Bone marrow (tissue), 2 donors: ENCODE measurements around the gene PDE12.

Source experiments
- DNase-seq, 2 donors: peaks; one replicate each; lab custom pipeline; 2025; lab: John Stamatoyannopoulos, UW

Gene PDE12, protein sequence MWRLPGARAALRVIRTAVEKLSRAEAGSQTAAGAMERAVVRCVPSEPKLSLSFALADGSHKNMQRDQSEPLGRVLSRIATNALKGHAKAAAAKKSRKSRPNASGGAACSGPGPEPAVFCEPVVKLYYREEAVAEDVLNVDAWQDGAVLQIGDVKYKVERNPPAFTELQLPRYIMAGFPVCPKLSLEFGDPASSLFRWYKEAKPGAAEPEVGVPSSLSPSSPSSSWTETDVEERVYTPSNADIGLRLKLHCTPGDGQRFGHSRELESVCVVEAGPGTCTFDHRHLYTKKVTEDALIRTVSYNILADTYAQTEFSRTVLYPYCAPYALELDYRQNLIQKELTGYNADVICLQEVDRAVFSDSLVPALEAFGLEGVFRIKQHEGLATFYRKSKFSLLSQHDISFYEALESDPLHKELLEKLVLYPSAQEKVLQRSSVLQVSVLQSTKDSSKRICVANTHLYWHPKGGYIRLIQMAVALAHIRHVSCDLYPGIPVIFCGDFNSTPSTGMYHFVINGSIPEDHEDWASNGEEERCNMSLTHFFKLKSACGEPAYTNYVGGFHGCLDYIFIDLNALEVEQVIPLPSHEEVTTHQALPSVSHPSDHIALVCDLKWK

DNA sequence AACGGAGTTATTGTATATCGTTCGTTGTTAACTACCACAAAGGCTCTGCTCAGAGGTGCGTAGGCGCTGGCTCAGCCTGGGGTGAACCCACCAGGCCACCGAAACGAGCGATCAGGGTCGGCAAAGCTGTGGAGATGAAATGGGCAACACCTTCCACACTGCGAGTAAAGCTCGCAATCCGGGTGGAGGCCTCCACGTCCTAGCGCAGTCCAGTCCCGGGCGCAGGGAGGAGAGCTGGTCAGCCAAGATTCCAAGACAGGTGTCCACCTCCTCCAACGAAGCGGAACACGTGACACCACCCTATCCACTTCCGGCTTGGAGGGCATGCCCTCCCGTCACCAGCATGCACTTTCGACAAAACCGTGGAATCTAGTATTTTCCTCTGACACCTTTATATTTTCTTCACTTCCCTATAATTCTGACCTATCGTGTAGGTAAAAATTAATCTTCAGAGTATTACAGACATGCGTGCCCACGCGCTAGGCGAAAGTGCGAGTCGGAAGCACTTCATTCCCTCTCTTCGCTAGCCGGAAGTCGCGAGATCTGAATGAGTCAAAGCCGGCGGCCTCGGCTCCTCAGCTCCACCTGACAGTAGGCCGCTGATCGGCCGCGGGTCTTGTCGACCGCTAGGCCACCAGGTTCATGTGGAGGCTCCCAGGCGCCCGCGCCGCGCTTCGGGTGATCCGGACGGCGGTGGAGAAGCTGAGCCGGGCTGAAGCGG, at the start of gene PDE12:
Gene PDE12 (plus strand): TSS at position 537 of the 721 bp plus-strand sequence. CDS start 106 bp downstream, at position 643.
- peak; percentile 77 to 83 for DNase-seq

DNA sequence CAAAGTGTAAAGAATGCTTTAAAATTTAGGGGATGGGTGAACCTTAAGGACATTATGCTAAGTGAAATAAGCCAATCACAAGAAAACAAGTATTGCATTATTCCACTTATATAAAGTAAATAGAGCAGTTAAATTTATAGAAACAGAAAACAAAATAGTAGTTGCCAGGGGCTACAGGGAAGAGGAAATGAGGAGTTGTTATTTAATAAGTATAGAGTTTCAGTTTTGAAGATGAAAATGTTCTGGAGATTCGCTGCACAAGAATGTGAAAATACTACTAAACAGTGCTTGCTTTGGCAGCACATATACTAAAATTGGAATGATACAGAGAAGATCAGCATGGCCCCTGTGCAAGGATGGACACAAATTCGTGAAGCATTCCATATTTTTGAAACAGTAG, 43.9 kb upstream of the PDE12 start:
- no peak for DNase-seq

DNA sequence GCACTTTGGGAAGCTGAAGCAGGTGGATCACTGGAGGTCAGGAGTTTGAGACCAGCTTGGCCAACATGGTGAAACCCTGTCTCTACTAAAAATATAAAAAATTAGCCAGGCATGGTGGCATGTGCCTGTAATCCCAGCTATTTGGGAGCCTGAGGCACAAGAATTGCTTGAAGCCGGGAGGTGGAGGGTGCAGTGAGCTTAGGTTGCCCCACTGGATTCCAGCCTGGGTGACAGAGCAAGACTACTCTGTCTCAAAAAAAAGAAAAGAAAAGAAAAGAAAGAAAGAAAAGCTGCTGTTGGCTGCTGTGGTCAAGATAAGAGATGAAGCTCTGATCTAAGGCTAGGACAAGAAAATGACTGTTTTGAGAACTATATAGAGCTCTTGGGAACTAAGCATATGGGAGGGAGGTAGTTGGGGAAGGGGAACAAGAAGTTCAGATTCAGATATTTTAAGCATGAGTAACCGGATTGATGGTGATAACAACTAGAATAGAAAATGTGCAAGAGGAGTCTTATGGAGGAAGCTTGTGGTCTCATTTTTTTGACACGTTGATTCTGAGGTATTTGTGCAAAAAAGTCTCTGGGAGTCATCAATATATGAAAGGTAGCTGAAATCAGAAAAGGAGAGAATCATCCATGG, 37.7 kb upstream of the PDE12 start:
- DNase-seq = no peak

DNA sequence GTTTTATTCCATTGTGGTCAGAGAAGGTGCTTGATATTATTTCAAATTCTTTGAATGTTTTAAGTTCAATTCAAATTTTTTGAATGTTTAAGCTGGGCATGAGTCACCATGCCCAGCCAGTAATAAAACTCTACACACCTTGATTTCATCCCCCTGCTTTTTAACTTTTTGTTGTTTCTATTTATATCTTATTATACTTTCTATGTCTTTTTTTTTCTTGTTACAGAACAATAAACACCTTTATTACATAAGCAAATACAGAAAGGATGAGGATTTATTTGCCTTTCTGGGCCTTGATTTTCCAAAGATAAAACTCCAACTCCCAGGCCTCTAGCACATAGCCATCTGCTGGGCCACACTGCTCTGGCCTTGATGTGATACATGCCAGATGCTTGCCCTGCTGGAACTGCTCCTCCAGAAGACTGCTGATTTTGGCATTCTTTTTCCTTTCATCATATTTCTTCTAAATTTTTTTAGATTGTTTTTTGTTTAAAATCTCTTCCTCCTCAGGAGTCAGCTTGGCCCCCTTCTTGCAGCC, 25.9 kb upstream of the PDE12 start:
- DNase-seq = no peak

DNA sequence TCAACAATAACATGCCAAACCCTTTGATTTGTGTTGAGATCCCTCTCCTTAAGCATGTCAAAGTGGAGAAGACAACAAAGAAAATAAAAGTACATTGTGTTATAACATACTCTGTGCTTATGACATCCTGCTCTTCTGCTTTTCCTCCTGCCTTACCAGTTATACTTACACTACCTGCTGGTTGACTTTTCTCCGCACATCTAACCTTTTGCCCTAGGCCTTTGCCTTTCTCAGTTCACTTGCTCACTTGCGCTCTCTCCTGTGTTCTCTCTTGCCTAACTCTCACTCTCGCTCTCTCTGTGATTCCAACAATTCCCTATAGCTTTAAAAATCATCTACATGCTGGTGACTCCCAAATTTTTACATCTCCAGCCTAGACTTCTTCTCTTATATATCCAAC, 17.6 kb upstream of the PDE12 start:
- DNase-seq = no peak

DNA sequence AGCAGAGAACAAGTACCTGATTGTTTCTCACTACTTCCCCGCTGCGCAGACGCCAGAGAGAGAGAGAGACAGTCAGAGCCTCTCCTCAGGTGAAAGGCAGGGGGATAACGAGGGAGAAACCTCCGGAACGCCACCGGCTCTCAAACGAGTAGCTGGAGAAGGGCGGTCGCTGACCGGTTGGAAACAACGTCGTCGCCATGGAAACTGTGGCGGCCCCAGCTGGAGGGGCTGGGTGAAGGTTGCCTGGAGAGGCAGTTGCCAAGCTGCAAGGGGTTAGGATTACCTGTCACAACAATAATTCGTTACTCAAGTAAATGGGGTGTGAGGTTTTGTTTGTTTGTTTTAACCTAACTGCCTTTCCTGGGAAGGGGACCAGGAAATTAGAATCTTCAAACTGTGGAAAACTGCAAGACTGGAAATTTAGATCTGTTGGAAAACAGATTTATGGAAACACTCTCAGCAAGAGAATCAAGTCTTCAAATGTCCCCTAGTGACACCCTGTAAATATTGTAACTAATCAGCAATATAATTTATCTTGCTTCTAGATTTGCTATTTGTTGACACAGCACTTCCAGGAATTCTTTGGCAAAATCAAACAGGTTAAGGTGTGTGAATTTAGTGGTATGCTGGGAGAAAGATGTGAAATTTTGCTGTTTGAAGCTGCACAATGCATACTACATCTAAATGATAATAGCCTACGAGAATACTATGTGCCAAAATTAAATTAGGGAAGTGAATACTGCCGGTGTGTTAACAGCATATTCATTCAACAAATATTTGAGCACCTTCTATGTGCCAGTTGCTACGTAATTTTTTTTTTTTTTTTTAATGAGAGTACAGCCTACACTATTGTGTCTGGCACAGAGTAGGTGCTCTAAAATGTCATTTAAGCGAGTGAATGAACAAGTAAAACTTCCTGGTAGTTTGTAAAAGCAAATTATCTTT, 11.6 kb upstream of the PDE12 start, which contains the start of gene DNAH12:
Gene DNAH12 (minus strand): TSS at position 164 of the 945 bp plus-strand sequence. CDS start 1,474 bp downstream, outside the sequence.
- no peak for DNase-seq

DNA sequence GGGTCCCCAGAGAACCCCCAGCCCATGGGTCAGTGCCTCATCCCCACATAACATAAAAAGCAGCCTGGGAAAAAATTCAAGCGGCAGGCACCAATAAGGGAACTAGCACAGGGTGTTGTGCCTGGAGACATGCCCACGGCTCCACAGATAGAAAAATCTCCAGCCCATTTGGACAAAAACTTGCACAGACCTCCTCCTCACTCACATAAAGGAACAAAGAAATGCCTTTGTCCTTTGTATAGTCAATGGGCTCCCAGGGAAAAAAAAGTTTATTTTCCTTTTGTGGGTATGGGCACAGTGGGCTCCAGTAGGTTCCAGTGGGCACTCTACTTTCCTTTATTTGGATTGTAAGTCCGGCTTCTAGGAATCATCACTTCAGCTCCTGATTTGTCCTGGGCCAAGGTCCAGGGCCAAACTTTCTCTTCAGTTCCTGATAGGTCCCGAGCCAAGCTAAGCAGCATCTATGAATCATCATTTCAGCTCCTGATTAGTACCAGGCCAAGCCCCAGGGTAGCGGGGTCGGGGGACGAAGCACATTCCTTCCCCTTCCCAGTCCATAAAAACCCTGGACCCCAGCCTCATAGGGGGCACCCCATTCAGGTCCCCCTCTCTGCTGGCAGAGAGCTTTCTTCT, 10.3 kb upstream of the PDE12 start:
- DNase-seq = no peak

DNA sequence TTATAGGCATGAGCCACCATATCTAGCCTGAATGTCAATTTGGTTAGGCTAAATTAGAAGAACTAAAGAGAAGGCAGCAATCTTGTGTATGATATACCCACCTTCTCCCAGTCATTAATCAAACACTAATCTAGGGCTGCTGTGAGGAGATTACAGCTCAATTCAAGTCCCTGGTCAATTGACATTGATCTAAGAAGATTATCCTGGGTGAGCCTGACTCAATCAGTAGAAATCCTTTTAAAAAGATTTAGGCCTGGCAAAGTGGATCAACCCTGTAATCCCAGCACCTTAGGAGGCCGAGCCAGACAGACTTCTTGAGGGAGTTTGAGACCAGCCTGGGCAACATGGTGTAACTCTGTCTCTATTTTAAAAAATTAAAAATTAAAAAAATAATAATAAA, 9.5 kb upstream of the PDE12 start:
- no peak for DNase-seq

DNA sequence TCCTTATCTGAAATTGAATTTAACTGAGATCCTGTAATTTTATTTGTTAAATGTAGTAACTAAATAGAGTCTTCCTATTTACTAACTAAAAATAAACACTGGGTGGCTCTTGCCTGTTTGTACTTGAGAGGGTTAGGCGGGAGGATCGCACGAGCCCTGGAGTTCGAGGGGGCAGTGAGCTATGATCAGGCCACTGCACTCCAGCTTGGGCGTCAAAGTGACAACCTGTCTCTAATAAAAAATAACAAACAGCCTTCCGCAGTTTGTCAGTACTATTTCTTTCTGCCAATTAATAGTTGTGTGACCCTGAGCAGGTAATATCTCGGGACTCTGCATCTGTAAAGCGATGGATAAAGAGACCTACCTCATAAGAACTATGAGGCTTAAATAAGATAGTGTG, 768 bp upstream of the PDE12 start:
- no peak for DNase-seq

DNA sequence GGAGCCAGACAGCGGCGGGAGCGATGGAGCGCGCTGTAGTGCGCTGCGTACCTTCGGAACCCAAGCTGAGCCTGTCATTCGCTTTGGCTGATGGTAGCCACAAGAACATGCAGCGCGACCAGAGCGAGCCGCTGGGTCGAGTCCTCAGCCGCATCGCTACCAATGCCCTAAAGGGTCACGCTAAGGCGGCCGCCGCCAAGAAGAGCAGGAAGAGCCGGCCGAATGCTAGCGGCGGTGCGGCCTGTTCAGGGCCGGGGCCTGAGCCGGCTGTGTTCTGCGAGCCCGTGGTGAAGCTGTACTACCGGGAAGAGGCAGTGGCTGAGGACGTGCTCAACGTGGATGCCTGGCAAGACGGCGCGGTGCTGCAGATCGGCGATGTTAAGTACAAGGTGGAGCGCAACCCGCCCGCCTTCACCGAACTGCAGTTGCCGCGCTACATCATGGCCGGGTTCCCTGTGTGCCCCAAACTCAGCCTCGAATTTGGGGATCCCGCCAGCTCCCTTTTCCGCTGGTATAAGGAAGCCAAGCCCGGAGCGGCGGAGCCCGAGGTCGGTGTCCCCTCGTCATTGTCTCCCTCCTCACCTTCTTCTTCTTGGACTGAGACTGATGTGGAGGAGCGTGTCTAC, 498 bp downstream of the PDE12 start:
- DNase-seq = peak in 1 of 2 donors; percentile 3

DNA sequence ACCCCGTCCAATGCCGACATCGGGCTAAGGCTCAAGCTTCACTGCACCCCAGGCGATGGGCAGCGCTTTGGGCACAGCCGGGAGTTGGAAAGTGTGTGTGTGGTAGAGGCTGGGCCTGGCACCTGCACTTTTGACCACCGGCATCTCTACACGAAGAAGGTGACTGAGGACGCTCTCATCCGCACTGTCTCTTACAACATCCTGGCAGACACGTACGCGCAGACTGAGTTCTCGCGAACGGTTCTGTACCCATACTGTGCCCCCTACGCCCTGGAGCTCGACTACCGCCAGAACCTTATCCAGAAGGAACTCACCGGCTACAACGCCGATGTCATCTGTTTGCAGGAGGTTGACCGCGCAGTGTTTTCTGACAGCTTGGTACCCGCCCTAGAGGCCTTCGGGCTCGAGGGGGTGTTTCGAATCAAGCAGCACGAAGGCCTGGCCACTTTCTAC, 1.0 kb downstream of the PDE12 start:
- peak in 1 of 2 donors; percentile 27 for DNase-seq

DNA sequence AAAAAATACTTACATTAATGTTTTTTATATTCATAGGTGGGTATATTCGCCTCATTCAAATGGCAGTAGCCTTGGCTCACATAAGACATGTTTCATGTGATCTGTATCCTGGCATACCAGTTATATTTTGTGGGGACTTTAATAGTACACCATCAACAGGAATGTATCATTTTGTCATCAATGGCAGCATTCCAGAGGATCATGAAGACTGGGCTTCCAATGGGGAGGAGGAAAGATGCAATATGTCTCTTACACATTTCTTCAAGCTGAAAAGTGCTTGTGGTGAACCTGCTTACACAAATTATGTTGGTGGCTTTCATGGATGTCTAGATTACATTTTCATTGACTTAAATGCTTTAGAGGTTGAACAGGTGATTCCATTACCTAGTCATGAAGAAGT, 3.5 kb downstream of the PDE12 start:
- no peak for DNase-seq

DNA sequence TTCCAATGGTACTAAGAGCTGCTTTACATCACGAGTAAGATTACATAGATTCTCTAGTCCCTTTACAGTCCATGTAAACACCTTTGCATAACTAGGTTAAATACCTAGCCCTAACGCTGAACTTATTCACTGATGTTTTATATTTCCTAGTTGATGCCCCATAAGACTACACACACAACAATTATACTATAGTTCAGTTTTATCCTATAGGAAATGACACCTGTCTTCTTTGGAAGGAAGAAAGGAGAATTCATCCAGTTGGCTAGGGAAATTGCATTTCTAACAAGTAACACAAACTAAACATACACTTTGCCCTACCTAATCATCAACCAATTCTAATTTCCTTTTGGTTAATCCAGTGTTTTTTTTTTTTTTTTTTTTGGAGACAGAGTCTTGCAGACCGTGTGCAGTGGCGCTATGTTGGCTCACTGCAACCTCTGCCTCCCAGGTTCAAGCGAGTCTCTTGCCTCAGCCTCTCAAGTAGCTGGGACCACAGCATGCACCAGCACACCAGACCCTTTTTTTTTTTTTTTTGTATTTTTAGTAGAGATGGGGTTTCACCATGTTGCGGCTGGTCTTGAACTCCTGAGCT, 13.9 kb downstream of the PDE12 start:
- no peak for DNase-seq

DNA sequence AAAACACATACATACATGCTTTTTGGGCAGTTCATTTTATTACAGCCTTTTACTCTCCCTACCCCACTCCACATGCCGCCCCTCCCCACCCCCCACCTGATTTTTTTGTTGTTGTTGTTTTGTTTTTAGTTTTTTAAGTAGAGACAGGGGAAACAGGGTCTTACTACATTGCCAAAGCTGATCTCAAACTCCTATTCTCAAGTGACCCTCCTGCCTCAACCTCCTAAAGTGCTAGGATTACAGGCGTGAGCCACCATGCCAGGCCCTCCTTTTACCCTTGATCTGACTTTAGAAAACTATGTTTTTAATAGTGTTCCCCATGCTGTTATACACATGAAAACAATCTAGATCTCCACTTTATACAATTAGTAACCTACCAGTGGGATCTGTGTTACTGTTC, 14.8 kb downstream of the PDE12 start:
- no peak for DNase-seq

DNA sequence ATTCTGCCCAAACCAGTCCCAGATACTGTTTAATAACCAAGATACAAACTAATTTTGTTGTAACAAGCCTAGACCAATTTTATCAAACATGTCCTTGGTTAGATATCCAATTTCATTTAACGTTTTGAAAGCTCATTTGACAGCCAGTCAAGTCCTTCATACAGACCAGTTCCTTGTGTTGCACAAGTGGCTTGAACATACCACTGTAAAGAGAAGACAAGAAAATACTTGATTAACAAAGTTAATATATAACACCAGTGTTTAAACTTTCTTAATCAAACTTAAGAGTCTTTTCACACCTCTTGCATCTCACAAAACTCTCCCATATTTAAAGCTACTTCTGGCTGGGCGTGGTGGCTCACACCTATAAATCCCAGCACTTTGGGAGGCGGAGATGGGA, 16.0 kb downstream of the PDE12 start:
- DNase-seq = no peak

DNA sequence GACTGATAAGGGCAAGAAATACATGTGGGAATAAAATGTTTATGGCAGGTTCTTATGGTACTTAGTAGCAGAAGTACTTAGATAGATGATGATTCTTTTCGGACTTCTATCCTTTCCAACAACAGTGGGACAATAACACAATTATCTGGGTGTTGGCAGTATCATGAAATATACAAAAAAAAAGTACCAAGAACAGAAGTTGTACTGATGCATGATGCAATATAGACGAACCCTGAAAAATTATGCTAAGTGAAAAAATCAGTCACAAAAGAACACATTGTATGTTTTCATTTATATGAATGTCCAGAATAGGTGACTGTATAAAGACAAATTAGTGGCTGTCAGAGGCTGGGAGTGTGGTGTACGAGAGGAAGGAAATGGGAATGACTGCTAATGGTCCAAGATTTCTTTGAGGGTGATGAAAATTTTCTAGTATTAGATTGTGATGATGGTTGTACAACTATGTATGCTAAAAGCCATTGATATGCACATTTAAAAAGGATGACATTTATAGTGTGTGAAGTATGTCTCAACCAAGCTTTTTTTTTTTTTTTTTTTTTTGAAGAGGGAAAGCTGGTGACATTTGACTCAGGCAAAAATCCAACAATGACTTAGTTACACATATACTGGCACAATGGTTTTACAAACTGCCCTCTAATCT, 20.0 kb downstream of the PDE12 start:
- DNase-seq = no peak

DNA sequence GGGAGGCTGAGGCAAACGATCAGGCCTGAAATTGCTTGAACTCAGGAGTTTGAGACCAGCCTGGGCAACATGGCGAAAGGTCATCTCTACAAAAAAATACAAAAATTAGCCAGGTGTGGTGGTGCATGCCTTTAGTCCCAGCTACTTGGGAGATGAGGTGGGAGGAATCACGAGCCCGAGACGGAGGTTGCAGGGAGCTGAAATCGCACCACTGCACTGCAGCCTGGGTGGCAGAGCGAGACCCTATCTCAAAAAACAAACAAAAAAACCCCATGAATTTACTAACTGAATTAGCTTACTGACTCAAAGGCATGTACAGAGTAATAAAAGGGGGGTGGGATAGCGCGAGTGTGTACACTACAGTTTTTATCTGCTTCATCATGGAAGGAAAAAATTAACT, 21.7 kb downstream of the PDE12 start:
- DNase-seq = no peak

DNA sequence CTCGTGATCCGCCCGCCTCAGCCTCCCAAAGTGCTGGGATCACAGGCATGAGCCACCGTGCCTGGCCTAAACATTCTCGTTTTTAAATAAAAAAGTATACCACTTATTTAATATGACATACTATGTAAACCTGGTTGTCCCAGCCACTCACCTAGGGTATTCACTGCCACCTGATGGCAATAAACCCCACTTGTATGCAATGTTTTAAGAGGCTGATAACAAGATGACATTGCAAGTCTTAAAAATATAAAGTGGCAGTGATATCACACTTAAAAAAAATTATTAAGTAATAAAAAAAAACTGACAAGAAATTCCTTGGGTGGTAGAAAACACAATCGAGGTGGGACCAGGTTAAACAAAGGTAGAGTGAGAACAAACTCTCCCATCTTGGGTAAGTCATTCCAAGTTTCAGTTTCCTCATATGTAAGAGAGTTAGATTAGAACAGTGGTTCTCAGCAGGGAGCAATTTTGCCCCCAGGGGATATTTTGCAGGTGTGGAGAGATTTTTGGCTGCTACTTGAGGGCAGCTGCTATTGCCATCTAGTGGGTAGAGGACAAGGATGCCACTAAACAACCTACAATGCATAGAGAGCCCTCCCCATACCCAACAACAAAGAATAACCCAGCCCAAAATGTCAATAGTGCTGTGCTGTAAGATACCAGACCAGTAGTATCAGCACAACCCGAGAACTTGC, 26.5 kb downstream of the PDE12 start:
- peak in 1 of 2 donors; percentile 4 for DNase-seq
